22Rv1 (cell line): ENCODE data around the gene HS1BP3.

Source experiments
- H3K27ac ChIP-seq: fragments of 450-650 bp; 2 replicates; pipeline ENCODE4 v1.5.1; 2017
- CTCF ChIP-seq: fragments of 450-650 bp; IDR thresholded peaks from 2 replicates; pipeline ENCODE4 v1.5.1; 2017; ENCODE audit warnings: mild to moderate bottlenecking
- ZFX ChIP-seq: fragments of 450-650 bp; IDR thresholded peaks from 2 replicates; pipeline ENCODE4 v1.6.1; 2017; ENCODE audit warnings: antibody characterized with exemption, borderline replicate concordance

HS1BP3 gene

GRCh38 chr2:20661421-20662307, 10.8 kb upstream of the HS1BP3 start:
- no peak overlapping the region for H3K27ac ChIP-seq
- TF ChIP-seq CTCF (peak; percentile 93), ZFX (no peak)

- TF ChIP-seq CTCF (no peak), ZFX (no peak)
These were observed 9.9 kb upstream of the HS1BP3 start for GRCh38 chr2:20660506-20661420.

GRCh38 chr2:20657522-20658235, 6.8 kb upstream of the HS1BP3 start:
- H3K27ac ChIP-seq, result no peak overlapping the region
- TF ChIP-seq CTCF, result no peak
- TF ChIP-seq ZFX, result no peak

More at GRCh38 chr2:20660506-20661420, 9.9 kb upstream of the HS1BP3 start:
- H3K27ac ChIP-seq, result no peak overlapping the region

- no peak for TF ChIP-seq CTCF
- no peak for TF ChIP-seq ZFX
These were observed 5.7 kb upstream of the HS1BP3 start for GRCh38 chr2:20656561-20656960.

GRCh38 chr2:20654535-20654813, 3.6 kb upstream of the HS1BP3 start:
- no peak for TF ChIP-seq ZFX
- TF ChIP-seq CTCF, result no peak
- H3K27ac ChIP-seq, result no peak overlapping the region

More at GRCh38 chr2:20656561-20656960, 5.7 kb upstream of the HS1BP3 start:
- H3K27ac ChIP-seq, result no peak overlapping the region

- TF ChIP-seq CTCF, result peak; percentile 18; the same call in 1 of the 2 replicates
- no peak for TF ChIP-seq ZFX
- H3K27ac ChIP-seq, result no peak overlapping the region
These were observed 3.0 kb upstream of the HS1BP3 start for GRCh38 chr2:20653695-20654534.
